Keratinocyte (primary cell): ENCODE results near the gene PRKN. TPM values are rescaled to one million over a fixed set of nuclear protein-coding genes. Genes with fewer than 3 reads are reported as not detected.

ENCODE experiments used
- DNase-seq: peaks from one replicate; pipeline ENCODE4 v3.0.0-alpha.2; 2011; ENCODE audit warnings: low read depth, missing footprints, low spot score
- FAIRE-seq: peaks from 2 replicates; lab custom pipeline; 2011; peaks lifted over from hg19 to GRCh38; lab: Jason Lieb, UNC
- H2AFZ ChIP-seq: 2 replicates; pipeline ENCODE4 v1.6.0; 2012; ENCODE audit warnings: low read length, control low read depth, inconsistent platforms; ENCODE audit not compliant: control insufficient read depth
- H3K27ac ChIP-seq: 2 replicates; pipeline ENCODE4 v1.5.1; 2011; ENCODE audit warnings: low read length; ENCODE audit not compliant: control insufficient read depth, insufficient read depth
- H3K27me3 ChIP-seq: 3 replicates; pipeline ENCODE4 v1.6.0; 2011; ENCODE audit warnings: low read length; ENCODE audit not compliant: control insufficient read depth, insufficient read depth; ENCODE audit errors: extremely low read depth
- H3K36me3 ChIP-seq, 2 experiments: 2 replicates in 1 of 2; 3 replicates in 1 of 2; pipeline ENCODE4 v1.5.1; 2011; ENCODE audit warnings: low read length in 2 of 2, mild to moderate bottlenecking in 1 of 2; ENCODE audit not compliant: control insufficient read depth in 2 of 2, insufficient read depth in 2 of 2; ENCODE audit errors: extremely low read depth in 1 of 2
- H3K4me1 ChIP-seq: 3 replicates; pipeline ENCODE4 v1.5.1; 2011; ENCODE audit warnings: low read length; ENCODE audit not compliant: control insufficient read depth, insufficient read depth; ENCODE audit errors: extremely low read depth
- H3K4me2 ChIP-seq: 3 replicates; pipeline ENCODE4 v1.6.0; 2011; ENCODE audit warnings: low read depth, low read length; ENCODE audit not compliant: control insufficient read depth, insufficient read depth; ENCODE audit errors: extremely low read depth
- H3K4me3 ChIP-seq, 3 experiments: fragments of 200-600 bp in 1 of 3; sonication (generic) in 1 of 3; 2 replicates in 2 of 3; 3 replicates in 1 of 3; pipeline ENCODE4 v1.5.1; 2011 to 2016; ENCODE audit warnings: low read length in 3 of 3, mild to moderate bottlenecking in 3 of 3, control low read depth in 2 of 3, inconsistent platforms in 1 of 3, low read depth in 1 of 3, mixed read lengths in 1 of 3, mixed run types in 1 of 3, moderate library complexity in 1 of 3; ENCODE audit not compliant: control insufficient read depth in 2 of 3, insufficient read depth in 2 of 3; ENCODE audit errors: extremely low read depth in 1 of 3
- H3K79me2 ChIP-seq: 2 replicates; pipeline ENCODE4 v1.6.0; 2012; ENCODE audit warnings: low read length; ENCODE audit not compliant: control insufficient read depth, insufficient read depth
- H3K9ac ChIP-seq: 3 replicates; pipeline ENCODE4 v1.6.0; 2011; ENCODE audit warnings: low read length; ENCODE audit not compliant: control insufficient read depth, insufficient read depth; ENCODE audit errors: extremely low read depth
- H3K9me1 ChIP-seq: 3 replicates; pipeline ENCODE4 v1.6.0; 2011; ENCODE audit warnings: low read length; ENCODE audit not compliant: control insufficient read depth, insufficient read depth; ENCODE audit errors: extremely low read depth
- H3K9me3 ChIP-seq: 2 replicates; pipeline ENCODE4 v1.5.1; 2012; ENCODE audit warnings: low read depth, low read length; ENCODE audit not compliant: control insufficient read depth
- H4K20me1 ChIP-seq: 3 replicates; pipeline ENCODE4 v1.6.0; 2011; ENCODE audit warnings: low read length; ENCODE audit not compliant: control insufficient read depth, insufficient read depth; ENCODE audit errors: extremely low read depth
- CTCF ChIP-seq, 3 experiments: IDR thresholded peaks in 1 of 3; conservative IDR thresholded peaks in 1 of 3; optimal IDR thresholded peaks in 1 of 3; 2 replicates in 2 of 3; 3 replicates in 1 of 3; pipeline versions ENCODE3 to v1.5.1; 2011; ENCODE audit warnings: low read length in 3 of 3, mild to moderate bottlenecking in 3 of 3, moderate library complexity in 2 of 3, control low read depth in 1 of 3, inconsistent platforms in 1 of 3; ENCODE audit not compliant: insufficient read depth in 2 of 3; ENCODE audit errors: extremely low read depth in 1 of 3
- EZH2 ChIP-seq: IDR thresholded peaks from one replicate; pipeline ENCODE4 v1.6.1; 2012; ENCODE audit warnings: inconsistent platforms, mild to moderate bottlenecking, low read length, moderate library complexity
- dilution Hi-C: fragments of 300-500 bp; cut with MboI; formaldehyde crosslinking; loops from one replicate; pipeline ENCODE4 v1.7.0; 2020; ENCODE audit warnings: low sequenced_read_pairs; ENCODE audit not compliant: extremely low pct_ligation_motif_present
- polyA plus RNA-seq, 5 experiments: library from polyadenylated mRNA; depleted of rRNA in 3 of 5; stranded (reverse) in 3 of 5; stranded (forward) in 1 of 5; unstranded in 1 of 5; fragments of >200 nt; gene quantifications; 1 replicate in 1 of 5; 2 replicates in 3 of 5; 3 replicates in 1 of 5; pipeline versions ENCODE4 v1.2.1 to v1.2.3, GENCODE V29; 2011 to 2012; ENCODE audit warnings: missing spikeins in 2 of 5, low read depth in 1 of 5, low replicate concordance in 1 of 5

Gene PRKN
- polyA plus RNA-seq, 1 donor (not counting 4 experiments of a cell fraction or from before 2014, with no cell fraction given): 0.67 TPM

DNA sequence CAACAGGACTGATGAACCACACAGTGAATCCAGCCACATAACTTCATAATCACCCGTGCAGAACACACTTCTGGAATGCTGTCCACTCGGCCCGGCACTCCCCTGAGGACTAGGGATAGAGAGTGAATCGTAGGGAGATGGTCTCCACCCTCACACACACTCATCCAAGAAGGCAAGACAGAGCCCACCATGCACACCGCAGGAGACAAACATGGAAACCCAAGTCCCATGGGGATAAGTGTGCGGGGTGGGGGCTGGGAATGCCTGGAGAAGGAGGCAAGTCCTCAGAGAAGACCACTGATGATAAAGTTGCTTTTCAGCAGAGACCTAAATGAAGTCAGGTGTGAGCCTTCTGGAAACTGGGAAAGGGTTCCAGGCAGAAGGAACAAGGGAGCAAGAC is 1054.5 kb downstream of the PRKN start:
- Histone ChIP-seq H3K4me1 (no peaks in the 10 kb centered on the region), H3K4me2 (no peak overlapping the region), H3K9me1 (no peaks in the 10 kb centered on the region), H3K79me2 (no peaks in the 10 kb centered on the region), H3K9me3 (no peaks in the 10 kb centered on the region), H3K36me3 (no peaks in the 10 kb centered on the region), H3K9ac (no peak overlapping the region), H3K4me3 (no peak overlapping the region), H4K20me1 (no peaks in the 10 kb centered on the region), H3K27ac (no peak overlapping the region), H2AFZ (no peak overlapping the region), H3K27me3 (no peaks in the 10 kb centered on the region)
- DNase-seq (no peak), FAIRE-seq (no peak)
- dilution Hi-C loops: no loop called here
- no peak for TF ChIP-seq EZH2

DNA sequence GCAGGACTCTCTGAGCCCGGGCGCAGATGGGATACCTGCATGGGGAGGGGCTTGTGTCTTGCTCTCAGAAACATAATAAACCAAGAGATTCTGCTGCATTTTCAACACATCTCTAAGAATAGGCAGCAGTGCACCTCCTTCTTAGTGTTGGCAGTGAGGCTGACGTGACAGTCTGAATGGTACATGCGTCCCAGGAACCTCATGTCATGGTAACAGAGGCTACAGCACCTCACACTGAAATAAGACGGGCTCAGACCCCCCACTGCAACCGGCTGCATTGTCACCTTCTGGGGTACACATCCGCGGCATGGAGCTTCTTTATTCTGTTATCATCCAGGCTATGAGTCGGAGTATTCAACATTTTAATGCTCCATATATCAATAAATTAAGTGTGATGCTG is 1056.4 kb downstream of the PRKN start:
- DNase-seq (no peak), FAIRE-seq (no peak)
- Histone ChIP-seq H3K4me2 (no peak overlapping the region), H2AFZ (no peak overlapping the region), H3K4me3 (no peak overlapping the region), H3K9me3 (no peaks in the 10 kb centered on the region), H3K4me1 (no peaks in the 10 kb centered on the region), H3K27ac (no peak overlapping the region), H3K36me3 (no peaks in the 10 kb centered on the region), H3K9ac (no peak overlapping the region), H3K9me1 (no peaks in the 10 kb centered on the region), H4K20me1 (no peaks in the 10 kb centered on the region), H3K79me2 (no peaks in the 10 kb centered on the region), H3K27me3 (no peaks in the 10 kb centered on the region)
- no peak for TF ChIP-seq EZH2
- TF ChIP-seq CTCF (optimal IDR thresholded peaks at IDR 0.05 in 1 of 3, IDR thresholded peaks at IDR 0.05 in 1 of 3, conservative IDR thresholded peaks at IDR 0.05 in 1 of 3; ENCODE audit: extremely low read depth in 1 of 3, insufficient read depth in 2 of 3, low read length in 3 of 3): no peak
- dilution Hi-C loops: no loop called here

GRCh38 chr6:161668665-161669064 is 1058.9 kb downstream of the PRKN start:
- Histone ChIP-seq H3K9me1 (no peaks in the 10 kb centered on the region), H4K20me1 (no peaks in the 10 kb centered on the region), H3K4me1 (no peaks in the 10 kb centered on the region), H3K4me3 (no peak overlapping the region), H3K9ac (no peak overlapping the region), H3K79me2 (no peaks in the 10 kb centered on the region), H3K9me3 (no peaks in the 10 kb centered on the region), H3K36me3 (no peaks in the 10 kb centered on the region), H3K27ac (no peak overlapping the region), H2AFZ (no peak overlapping the region), H3K27me3 (no peaks in the 10 kb centered on the region), H3K4me2 (no peak overlapping the region)
- dilution Hi-C loops: no loop called here
- DNase-seq (no peak), FAIRE-seq (no peak)
- TF ChIP-seq CTCF (optimal IDR thresholded peaks at IDR 0.05 in 1 of 3, IDR thresholded peaks at IDR 0.05 in 1 of 3, conservative IDR thresholded peaks at IDR 0.05 in 1 of 3; ENCODE audit: extremely low read depth in 1 of 3, insufficient read depth in 2 of 3, low read length in 3 of 3) (no peak), EZH2 (no peak)
